GM19328 (cell line): ENCODE results near the gene GRM3.
"Not testable (repeated sequence)": the region's sequence is repeated elsewhere in the genome, so short reads cannot be mapped to it uniquely, and the experiment has no call there.

Source experiments
- ATAC-seq: cut with Tn5 transposase; IDR thresholded peaks from one replicate; pipeline ENCODE4 v1.9.1; 2021; ENCODE audit warnings: mild to moderate bottlenecking, moderate library complexity; ENCODE audit not compliant: unreplicated experiment

GRM3 gene

DNA sequence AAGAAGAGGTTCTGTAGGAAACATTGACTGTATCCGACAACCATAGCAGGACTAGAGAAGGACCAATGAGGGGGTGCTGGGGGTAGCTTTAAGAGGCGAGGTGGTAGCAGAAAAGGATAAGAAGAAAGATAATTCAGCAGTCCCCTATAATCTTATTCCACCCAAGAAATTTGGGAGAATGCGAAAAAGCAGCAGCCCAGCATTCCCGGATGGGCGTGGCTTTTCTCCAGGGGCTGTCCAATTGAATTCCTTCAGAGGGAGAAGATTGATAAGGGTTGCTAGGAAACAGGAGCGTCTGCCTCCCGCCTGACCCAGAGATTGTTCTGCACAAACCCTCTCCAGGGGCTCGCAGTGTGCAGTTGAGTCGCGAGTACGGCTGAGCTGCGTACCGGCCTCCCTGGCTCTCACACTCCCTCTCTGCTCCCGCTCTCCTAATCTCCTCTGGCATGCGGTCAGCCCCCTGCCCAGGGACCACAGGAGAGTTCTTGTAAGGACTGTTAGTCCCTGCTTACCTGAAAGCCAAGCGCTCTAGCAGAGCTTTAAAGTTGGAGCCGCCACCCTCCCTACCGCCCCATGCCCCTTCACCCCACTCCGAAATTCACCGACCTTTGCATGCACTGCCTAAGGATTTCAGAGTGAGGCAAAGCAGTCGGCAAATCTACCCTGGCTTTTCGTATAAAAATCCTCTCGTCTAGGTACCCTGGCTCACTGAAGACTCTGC lies at the start of gene GRM3:
TSS of gene GRM3 (plus strand) at position 349 of the 721 bp plus-strand sequence. CDS start 121,237 bp downstream, outside the sequence.
- no peak for ATAC-seq

DNA sequence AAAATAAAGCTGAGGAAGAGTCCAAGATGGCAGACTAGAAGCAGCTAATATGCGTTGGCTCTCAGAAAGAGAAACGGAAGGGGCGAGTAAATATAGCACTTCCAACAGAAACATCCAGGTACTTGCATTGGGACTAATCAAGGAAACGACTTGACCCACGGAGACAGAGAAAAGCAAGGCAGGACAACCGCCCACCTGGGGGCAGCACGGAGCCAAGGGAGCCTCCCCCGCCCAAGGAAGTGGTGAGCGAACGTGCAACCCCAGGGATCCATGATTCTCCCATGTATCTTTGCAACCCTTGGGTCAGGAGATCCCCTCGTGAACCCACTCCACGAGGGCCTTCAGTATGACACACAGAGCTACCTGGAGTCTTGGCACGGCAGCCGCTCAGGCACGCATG lies 45.4 kb upstream of the GRM3 start:
- no peak for ATAC-seq

DNA sequence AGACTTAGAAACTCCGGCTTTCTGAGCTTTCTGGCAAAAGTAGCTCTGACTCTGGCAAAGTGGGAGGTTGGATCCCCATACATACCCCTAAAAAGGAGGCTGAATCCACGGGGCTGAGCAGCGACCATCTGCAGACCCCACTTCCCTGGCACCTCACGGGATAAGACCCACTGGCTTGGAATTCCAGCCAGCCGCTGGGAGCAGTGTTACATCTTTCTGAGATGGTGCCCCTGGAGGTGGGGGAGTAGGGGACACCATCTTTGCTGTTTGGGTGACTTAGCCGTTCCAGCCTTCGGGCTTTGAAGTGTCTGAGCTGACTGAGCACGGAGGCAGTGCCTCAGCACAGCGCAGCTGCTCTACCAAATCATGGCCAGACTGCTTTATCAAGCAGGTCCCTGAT lies 45.0 kb upstream of the GRM3 start:
- ATAC-seq = no peak

DNA sequence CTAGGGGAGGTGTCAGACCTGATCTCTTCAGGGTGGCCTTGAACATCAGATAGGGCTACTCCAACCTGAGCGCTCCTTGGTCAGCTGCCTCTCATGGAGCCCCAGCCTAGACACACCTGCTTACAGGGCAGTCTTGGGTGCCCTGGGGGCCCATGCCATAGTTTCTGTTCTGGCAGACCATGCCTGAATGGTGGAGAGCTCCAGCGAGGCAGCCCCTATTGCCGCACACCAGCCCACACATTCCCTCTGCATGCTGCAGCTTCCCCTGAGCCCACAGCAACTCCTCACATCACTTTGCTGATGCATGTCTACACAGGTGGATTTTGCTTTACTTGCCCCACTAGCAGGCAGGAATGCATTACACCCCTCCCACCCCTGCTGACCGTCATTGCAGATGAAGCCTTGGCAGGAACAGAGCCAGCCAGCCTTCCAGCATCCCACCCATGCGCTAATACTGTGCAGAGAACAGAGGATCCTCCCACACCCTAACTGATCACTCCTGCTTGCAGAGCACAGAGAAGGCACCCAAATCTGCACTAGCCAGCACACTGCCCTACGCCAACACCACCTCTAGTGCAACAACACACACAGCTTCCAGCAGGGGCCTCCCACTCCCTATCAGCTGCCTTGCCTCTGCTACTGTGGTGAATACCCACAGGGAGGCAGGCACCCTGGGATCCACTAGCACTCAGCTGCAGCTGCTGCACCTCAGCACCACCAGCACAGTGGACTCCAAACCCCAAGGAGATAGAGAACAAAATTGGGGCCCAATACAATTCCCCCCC lies 43.0 kb upstream of the GRM3 start:
- no peak for ATAC-seq

DNA sequence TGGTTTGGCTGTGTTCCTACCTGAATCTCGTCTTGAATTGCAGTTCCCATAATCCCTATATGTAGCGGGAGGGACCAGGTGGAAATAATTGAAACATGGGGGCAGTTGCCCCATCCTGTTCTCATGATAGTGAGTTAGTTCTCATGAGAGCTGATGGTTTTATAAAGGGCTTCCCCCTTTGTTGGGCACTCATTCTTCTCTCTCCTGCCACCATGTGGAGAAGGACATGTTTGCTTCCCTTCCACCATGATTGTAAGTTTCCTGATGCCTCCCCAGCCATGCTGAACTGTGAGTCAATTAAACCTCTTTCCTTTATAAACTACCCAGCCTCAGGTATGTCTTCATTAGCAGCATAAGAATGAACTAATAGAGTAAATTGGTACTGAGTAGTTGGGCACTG lies 28.0 kb upstream of the GRM3 start:
- ATAC-seq = not testable (repeated sequence)

DNA sequence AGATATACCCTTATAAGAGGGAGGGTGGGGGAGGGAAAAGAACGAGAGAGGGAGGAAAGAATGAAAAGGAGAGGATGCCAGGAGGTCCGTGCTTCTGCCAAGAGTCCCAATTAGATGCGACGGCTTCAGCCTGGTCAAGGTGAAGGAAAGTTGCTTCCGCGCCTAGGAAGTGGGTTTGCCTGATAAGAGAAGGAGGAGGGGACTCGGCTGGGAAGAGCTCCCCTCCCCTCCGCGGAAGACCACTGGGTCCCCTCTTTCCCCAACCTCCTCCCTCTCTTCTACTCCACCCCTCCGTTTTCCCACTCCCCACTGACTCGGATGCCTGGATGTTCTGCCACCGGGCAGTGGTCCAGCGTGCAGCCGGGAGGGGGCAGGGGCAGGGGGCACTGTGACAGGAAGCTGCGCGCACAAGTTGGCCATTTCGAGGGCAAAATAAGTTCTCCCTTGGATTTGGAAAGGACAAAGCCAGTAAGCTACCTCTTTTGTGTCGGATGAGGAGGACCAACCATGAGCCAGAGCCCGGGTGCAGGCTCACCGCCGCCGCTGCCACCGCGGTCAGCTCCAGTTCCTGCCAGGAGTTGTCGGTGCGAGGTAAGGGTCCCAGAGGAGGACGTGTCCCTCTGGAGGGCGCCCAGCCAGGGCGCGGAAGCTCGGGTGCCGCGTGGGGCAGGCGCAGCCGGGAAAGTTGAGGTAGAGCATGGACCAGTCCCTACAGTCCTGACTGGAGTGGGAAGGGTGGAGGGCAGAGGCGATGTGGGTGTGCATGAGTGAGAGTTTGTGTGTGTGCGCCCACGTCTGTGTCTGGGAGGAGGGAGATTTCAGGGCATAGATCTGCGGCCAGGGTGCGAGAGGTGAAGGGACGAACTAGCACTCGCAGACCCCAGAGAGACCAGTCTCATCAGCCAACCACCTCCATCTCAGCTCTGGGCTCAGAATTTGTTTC lies 844 bp downstream of the GRM3 start:
- ATAC-seq = no peak

DNA sequence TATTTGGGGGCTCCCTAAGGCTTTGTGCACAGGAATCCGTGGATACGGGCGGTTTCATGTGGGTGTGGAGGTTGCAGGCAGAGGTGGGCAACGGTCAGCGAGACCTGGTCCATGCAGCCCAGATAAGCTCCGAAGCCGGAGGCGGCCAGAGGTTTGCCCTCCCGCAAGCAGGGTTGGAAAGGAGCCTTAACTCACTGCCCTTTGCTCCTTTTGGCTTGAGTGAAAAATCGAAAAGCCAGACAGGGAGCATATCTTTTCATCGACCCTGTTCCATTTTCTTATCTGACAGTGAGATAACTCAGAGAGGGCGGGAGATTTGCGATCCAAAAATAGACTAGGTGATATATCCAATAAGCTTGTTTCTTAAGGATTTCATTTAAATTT lies 1.5 kb downstream of the GRM3 start:
- ATAC-seq = no peak

DNA sequence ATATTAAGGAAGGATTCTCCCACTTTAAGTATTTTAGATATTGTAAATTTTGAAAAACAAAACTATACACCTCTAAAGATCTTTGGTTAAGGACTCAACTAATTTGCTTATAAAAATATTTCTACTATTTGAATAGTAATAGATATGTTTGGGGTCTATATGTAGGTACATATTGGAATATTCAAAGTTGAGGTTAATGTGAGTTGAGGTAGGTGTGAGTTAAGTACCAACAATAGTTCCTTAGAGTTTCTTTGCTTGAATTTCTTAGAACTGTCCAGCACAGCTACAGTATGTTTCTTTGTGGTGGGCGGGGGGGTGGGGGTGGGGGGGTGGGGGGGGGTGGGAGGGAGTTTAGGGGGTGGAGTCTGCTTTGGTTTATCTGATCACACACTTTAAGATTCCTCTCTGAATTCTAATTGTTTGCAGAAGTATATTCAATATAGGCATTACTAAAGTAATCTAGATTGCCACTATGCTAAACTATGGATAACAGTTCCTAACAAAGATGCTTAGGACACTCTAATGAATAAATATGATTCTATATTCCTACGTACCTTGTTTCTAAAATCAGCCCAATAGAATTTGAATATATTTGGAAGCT lies 2.1 kb downstream of the GRM3 start:
- no peak for ATAC-seq

DNA sequence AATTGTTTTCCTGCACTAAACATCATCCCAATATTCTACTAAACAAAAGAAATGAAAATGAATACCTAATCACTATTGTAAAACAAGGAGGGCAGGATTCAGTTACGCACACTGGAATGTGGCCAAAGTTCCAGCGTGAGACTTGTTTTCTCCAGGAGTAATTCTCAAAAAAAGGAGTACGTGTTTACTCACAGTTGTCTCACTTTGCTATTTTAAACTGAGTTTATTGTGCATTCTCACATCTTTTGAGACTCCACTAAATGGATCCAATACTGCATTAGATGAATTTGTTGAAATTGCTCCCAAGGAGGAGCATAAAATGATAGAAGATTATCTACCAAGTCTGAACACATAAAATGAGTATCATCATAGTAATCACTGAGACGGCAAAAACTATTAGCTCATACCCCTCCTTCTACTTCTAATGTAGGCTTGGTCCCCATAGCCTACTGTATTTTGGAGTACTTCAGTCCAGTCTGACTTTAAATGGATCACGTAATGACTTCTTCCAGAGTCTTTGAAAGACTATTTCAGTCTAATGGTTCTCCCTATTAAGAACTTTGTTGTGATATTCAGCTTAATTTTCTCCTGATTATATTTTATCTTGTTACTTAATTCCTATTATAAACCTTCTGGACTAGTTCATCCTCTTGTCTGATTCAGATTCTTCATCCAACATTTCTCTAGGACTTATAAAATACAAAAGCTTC lies 3.8 kb downstream of the GRM3 start:
- ATAC-seq = no peak

DNA sequence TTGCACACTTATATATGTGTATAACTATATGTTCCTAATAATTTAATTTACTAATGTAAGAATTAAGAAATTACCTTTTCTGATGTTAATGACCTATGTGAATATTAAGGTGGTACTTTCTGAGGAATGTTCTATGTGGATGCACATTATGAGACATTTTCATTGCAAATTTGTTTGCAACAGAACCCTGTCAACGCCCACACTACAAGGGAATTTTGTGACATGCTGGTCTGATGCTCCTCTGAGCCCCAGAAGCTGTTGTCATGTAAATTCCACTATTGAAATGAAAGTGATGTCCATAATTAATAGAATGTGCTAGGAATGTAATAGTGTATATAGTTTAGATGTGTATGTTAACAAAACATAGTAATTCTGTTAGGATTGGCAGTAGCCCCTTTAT lies 4.5 kb downstream of the GRM3 start:
- no peak for ATAC-seq

DNA sequence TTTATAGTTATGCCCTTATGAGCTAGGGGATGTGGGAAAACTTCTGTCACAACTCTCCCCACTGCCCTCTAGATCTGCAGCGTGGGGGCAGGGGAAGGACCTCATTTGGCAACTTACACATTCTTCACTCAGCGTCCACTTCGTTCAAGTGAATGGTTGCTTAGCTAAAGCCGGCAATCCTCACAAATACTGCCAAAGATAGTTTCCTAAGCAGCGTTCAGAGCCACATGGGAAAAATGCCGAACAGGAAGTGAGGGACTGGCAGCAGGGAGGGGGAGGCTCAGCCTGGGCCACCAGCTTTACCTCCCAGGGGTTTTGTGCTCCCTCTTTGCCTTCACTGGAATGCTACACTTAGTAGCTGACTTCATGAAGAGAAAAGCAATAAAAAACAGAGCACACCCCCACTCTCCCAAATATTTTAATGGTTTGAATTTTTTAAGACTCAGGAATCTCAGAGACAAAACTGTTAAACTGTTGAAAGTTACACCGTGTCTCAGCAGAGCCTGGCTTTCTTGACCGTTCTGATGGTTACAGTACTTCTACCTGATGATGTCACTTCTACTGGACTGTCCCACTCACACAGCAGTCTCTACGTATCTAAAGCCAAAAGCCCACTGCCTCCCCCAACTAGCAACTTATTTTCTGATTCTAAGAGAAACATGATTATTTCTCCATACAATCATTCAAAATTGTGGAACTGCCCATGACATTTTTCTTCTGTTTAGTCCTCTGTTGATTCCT lies 10.4 kb downstream of the GRM3 start:
- ATAC-seq = no peak

DNA sequence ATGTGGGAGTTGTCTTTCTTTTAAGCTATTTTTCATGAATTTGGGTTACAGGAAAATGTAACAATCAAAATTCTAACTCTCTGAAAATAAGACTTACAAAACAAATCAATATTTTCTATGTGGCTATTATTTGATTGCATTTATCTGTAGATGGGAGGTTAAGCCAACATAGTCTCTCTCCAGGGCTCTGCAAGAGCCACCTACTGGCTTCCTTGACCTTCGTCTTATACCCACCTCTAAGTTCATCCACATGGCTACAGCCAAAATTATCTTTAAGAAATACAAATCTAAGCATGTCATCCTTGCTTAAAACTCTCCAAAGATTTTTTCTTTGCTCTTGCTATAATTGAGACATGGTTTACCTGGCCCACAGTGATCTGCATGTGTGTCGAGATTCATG lies 14.2 kb downstream of the GRM3 start:
- ATAC-seq = no peak

DNA sequence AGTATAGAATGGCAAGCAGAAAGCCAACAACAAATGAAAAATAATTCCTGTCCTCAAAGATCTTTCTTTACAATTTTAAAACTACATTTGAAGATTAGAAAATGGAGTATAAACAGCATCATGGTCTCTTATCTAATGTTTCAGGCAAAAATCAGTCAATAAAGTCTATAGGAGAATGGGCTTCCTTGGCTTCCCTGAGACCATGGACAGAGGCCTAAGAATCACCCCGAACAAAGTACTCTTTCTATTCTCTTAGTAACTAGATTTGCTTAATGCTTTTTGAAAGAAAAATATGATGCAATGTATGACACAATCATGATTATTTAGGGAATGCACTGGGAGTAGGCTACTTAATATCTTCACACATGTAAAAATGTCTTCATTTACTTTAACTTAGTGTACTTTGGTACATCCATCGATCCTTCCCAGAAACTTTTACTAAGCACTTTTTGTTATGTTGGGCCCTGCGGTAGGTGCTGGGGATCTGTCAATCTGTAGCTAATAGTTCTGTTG lies 17.3 kb downstream of the GRM3 start:
- ATAC-seq = no peak

DNA sequence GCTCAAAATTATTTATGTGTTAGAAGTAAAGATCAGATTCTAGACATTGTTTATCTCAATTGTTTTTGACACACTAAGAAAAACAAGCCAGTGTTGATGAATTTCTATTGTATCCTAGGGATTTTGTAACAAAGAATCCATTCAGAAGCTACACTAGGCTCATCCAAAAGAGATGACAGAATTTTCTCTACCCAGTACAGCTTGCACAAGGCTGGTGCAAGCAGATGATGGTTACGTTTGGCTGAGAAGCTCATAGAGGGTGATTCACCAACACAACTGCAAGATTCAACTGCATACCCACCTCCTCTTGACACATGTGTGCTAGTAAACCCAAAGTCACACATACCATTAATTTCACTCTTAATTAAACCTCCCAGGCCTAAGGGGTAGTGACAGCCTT lies 20.8 kb downstream of the GRM3 start:
- ATAC-seq = no peak

DNA sequence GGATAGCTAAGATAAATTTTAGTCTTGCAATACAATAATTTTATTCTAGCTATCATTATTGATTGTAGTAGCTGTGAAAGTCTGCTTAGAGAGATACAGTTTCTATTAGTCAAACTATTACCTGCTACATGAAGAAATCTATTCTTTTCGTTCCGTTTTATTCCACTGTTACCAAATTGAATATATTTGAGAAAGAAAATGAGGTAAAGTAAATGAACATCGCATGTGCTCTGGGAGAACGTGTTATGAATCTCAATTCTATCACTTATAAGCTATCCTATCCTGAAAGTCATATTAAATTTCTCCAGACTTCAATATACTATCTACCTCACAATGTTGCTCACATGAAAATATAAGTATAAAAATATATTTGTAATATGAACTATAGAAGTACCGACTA lies 21.3 kb downstream of the GRM3 start:
- ATAC-seq = no peak

DNA sequence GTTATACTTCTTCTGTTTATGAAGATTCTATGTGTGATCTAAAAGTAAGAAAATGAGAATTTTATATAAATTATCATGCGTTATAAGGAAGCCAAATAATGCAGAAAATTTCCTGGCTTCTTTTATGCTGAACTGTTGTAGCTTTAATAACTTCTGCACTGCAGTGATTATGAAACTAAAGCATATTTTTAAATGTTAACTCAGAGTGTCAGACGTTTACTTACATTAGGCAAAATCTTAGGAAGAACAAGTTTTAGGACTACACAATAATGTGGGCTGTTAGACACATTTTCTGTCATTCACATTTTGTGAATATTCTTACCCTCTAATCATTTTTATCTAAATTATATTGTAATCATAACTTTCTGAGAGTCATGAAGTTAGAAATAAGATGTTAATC lies 22.0 kb downstream of the GRM3 start:
- ATAC-seq = no peak

DNA sequence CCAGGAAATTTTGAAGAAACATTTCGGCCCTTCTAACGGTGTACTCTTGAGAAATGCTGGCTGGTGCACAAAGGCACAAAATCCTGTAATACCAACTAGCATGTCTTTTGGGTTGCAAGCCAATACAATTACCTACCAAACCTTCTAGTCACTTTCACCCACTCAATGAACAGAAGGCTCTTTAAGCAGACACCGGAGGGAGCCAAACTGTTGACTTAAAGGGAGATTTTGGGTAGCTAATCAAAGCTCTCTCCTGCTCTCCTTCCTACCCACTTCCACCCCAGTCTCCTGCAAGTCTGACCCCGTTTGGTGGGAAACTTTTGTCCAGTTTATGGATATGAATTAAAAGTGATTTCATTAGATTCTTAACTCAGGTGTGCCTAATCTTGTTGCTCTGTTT lies 24.0 kb downstream of the GRM3 start:
- ATAC-seq = no peak

DNA sequence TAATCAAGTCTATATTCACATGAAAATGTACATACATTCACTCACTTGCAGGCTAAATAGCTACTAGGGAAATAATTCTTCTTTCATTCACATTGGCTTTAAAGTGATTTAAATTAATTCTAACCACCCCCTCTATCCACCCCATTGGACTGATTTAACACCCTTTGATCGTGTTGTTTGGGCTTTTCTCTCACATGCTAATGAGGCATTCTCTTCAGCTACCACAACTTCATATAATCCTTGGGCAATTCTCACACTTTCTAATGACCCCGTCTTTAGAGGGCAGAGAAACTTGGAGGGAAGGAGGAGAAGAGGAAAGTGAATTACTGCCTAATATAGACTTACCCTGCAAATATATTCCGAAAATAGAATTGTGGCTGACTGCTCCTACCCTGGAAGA lies 24.6 kb downstream of the GRM3 start:
- no peak for ATAC-seq

DNA sequence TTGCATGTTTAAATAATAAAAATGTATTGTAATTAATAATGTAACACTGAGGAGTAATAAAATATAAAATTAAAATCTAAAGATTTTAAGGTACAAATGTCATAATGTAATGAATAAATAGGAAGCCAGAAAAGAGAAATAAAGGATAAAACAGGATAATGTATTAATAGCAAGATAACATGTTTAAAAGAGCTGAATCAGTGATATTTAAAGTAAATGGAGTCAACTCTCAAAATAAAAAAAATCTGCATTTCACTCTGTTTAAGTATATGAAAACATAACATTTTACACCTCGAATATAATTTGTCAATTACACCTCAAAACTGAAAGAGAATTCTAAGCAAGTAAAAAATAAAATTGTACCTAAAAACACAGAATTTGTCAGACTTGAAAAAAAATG lies 44.1 kb downstream of the GRM3 start:
- no peak for ATAC-seq

DNA sequence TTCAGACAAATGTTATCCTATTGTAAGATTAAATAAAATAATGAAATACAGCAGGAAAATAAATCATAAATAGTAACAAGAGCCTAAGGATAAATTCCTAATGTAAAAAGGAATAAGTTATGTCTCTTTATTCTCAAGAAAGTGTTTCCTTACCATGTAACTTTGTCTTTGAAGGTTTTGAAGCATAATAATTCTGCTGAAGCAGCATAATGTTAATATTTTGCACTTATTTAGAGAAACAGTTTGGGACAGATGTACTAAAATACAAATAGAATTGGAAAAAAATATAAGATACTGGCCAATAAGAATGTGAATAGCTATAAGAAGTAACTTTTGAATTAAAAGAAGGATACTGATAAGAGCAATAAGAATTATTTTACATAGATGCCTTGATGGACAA lies 45.7 kb downstream of the GRM3 start:
- ATAC-seq = no peak
